ENCODE measurements around the gene OXT.
"Not testable (repeated sequence)": the region's sequence is repeated elsewhere in the genome, so short reads cannot be mapped to it uniquely, and the experiment has no call there.

Gene OXT

GRCh38 chr20:3047486-3048419 is 23.7 kb upstream of the OXT start:
- DNase-seq (ENCODE audit: low read depth, low spot score) = no peak

- no peak for DNase-seq (ENCODE audit: low read depth, low spot score)
These were observed 19.9 kb upstream of the OXT start for GRCh38 chr20:3051385-3052019.

- DNase-seq (ENCODE audit: low read depth, low spot score) = no peak
These were observed 11.9 kb upstream of the OXT start for GRCh38 chr20:3059489-3059888.

GRCh38 chr20:3064119-3064518 is 7.3 kb upstream of the OXT start:
- DNase-seq (ENCODE audit: low read depth, low spot score) = not testable (repeated sequence)

- peak; percentile 50 for DNase-seq (ENCODE audit: low read depth, low spot score)
These were observed 4.0 kb upstream of the OXT start for GRCh38 chr20:3067139-3068014.

GRCh38 chr20:3068075-3068474 is 3.3 kb upstream of the OXT start:
- DNase-seq (ENCODE audit: low read depth, low spot score) = no peak

- peak; percentile 32 for DNase-seq (ENCODE audit: low read depth, low spot score)
These were observed 2.2 kb upstream of the OXT start for GRCh38 chr20:3068986-3069900.

- DNase-seq (ENCODE audit: low read depth, low spot score) = no peak
These were observed 695 bp upstream of the OXT start for GRCh38 chr20:3070725-3071124.

- DNase-seq (ENCODE audit: low read depth, low spot score) = no peak
These were observed 182 bp upstream of the OXT start for GRCh38 chr20:3071266-3071609.

- DNase-seq (ENCODE audit: low read depth, low spot score) = no peak
These were observed 1.3 kb downstream of the OXT start for GRCh38 chr20:3072530-3073250.

GRCh38 chr20:3073251-3073643 is 1.8 kb downstream of the OXT start:
- DNase-seq (ENCODE audit: low read depth, low spot score) = not testable (repeated sequence)

- DNase-seq (ENCODE audit: low read depth, low spot score) = no peak
These were observed 3.4 kb downstream of the OXT start for GRCh38 chr20:3074812-3075211.

GRCh38 chr20:3075315-3075714 is 3.9 kb downstream of the OXT start:
- not testable (repeated sequence) for DNase-seq (ENCODE audit: low read depth, low spot score)

- DNase-seq (ENCODE audit: low read depth, low spot score) = no peak
These were observed 6.3 kb downstream of the OXT start for GRCh38 chr20:3077618-3078134.

GRCh38 chr20:3080939-3081388 is 9.5 kb downstream of the OXT start:
- peak; percentile 59 for DNase-seq (ENCODE audit: low read depth, low spot score)

- no peak for DNase-seq (ENCODE audit: low read depth, low spot score)
These were observed 10.2 kb downstream of the OXT start for GRCh38 chr20:3081641-3082040.

- DNase-seq (ENCODE audit: low read depth, low spot score) = peak; percentile 33
These were observed 11.0 kb downstream of the OXT start for GRCh38 chr20:3082306-3082951.

- DNase-seq (ENCODE audit: low read depth, low spot score) = no peak
These were observed 11.8 kb downstream of the OXT start for GRCh38 chr20:3082955-3083952.

Data from astrocyte of the hippocampus (primary cell).